H7 (cell line): Measurements from ENCODE around the gene SDK1. TPM values are rescaled to one million over a fixed set of nuclear protein-coding genes. Genes with fewer than 3 reads are reported as not detected.

Experiments
- DNase-seq: peaks from one replicate; pipeline ENCODE4 v3.0.0; 2012
- H3K27me3 ChIP-seq: 2 replicates; pipeline ENCODE4 v1.6.0; 2011; ENCODE audit warnings: mild to moderate bottlenecking, low read length; ENCODE audit not compliant: control insufficient read depth, insufficient read depth
- H3K36me3 ChIP-seq: replicated peaks from 2 replicates; pipeline ENCODE4 v1.5.1; 2011; ENCODE audit warnings: low read length; ENCODE audit not compliant: control insufficient read depth, insufficient read depth
- H3K4me3 ChIP-seq: 2 replicates; pipeline ENCODE4 v1.5.1; 2011; ENCODE audit warnings: low read depth, mild to moderate bottlenecking, control low read depth, low read length, moderate library complexity; ENCODE audit not compliant: insufficient read depth
- total RNA-seq: library from RNA; depleted of rRNA; stranded (reverse); fragments of >200 nt; shearing (Covaris generic); gene quantifications from 2 replicates; pipeline ENCODE4 v1.2.3, GENCODE V29; 2014

SDK1 gene
- total RNA-seq, 1 experiment from 2014 or later: 2.4 TPM

DNA sequence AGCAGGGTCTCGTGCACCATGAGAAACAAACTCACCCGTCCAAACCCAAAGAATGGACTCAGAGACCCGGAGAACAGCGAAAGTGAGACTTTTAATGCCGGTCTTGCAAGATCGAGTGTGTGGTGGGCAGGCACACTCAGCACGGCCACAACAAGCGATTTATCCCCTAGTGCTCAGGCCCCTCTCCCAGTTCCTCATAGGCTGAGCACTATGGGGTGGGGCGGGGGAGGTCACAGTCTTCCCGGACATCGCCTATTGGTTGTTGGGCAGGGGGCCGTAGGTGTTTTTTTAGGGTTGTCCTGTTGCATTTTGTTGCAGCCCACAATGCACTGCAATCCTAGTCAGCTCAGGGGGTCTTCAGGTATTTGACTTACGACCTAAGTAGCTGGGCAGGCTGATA, 772.7 kb downstream of the SDK1 start:
- Histone ChIP-seq H3K4me3 (no peak overlapping the region), H3K36me3 (no peaks in the 10 kb centered on the region), H3K27me3 (no peaks in the 10 kb centered on the region)
- DNase-seq: no peak

DNA sequence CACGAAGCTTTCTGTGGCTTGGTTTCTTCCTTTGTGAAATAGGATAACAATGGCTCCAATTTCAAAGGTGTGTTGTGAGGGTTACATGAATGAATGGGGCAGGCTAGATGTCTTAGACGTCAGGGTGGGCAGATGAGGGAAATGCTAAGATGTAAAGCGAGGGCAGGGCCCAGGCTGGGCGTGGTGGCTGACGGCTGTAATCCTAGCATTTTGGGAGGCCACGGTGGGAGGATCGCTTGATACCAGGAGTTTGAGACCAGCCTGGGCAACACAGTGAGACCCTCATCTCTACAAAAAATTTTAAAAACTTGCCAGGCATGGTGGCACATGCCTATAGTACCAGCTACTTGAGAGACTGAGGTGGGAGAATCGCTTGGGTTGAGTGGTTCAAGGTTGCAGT, 773.4 kb downstream of the SDK1 start:
- Histone ChIP-seq H3K27me3 (no peaks in the 10 kb centered on the region), H3K36me3 (no peaks in the 10 kb centered on the region), H3K4me3 (no peak overlapping the region)
- DNase-seq: no peak

DNA sequence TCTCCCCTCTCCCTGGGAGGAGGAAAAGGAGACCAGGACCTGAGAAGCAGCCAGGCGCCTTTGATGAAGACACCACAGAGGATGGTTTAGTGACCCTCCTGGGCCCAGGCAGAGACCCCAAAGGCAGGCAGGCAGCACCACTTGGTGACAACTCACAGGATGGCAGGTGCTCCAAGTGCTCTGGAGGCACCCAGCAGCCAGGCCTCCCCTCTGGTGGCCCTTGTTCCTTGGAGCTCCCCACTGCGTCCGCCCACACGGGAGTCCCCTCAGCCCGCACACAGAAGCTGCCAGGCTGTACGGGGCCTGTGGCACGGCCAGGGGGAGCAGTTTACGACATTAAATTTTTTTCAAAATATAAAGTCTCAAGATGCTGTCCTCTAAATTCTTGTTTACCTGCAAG, 773.9 kb downstream of the SDK1 start:
- Histone ChIP-seq H3K27me3 (no peaks in the 10 kb centered on the region), H3K4me3 (no peak overlapping the region), H3K36me3 (no peaks in the 10 kb centered on the region)
- peak; percentile 55 for DNase-seq

DNA sequence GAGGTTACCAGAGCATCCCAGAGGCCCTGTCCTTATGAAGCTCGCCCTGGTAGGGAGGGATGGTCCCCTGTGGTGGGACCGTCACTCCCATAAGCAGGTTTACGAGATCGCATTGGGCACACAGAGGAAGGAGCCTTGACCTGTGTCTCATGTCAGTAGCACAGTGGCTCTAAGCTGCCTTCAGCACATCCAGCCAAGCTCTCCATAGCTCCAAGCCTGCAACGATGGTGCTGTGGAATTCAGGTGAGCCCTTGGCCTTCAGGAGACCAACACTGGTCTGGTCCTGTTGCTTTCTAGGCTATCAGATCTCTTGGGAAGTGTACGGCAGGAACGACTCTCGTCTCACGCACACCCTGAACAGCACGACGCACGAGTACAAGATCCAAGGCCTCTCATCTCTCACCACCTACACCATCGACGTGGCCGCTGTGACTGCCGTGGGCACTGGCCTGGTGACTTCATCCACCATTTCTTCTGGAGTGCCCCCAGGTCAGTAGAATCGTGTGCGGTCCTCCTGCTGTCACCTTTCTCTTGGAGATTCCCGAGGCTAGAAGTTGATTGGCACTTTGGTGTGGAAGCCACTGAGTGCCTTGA, 775.7 kb downstream of the SDK1 start:
- H3K4me3 ChIP-seq: no peak overlapping the region
- no peaks in the 10 kb centered on the region for H3K36me3 ChIP-seq
- DNase-seq: no peak
- no peaks in the 10 kb centered on the region for H3K27me3 ChIP-seq

DNA sequence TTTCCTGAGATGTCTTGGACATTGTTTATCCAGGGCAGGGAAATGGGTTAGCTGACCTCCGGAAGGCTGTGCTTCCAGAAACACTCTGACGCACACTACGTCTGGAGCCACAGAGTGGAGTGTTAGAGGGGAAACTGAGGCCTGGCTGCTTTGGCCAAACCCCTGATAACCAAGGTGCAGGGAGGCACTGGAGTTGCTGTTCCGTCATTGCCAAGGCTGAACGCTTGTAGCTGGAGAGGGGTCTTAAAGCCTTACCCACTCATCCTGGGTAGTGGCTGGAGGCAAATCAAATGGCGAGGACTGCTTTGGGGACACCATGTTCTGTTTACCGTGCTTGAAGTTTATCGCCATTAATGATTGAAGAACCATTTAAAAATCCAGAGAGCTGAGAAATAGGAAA, 776.9 kb downstream of the SDK1 start:
- no peaks in the 10 kb centered on the region for H3K27me3 ChIP-seq
- no peak for DNase-seq

DNA sequence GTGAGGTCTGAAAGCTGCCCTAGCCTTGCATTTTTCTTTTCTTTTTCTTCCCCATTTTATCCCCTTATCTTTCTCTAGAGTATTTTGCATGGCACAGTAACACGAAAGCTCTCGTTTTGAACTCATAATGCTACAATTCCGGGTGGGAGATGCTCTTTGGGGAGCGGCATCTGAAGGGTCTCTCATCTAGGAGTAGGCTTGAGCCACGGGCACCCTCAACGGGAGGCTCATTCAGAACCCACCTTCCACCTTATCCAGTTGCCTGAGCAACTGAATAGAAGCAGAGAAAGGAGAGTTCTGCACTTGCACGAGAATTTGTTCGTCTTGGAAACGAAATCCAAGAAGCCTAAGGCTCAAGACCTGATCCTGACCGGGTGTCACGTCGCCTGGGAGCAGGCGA, 777.5 kb downstream of the SDK1 start:
- H3K4me3 ChIP-seq: no peak overlapping the region
- no peaks in the 10 kb centered on the region for H3K36me3 ChIP-seq
- DNase-seq: no peak
- H3K27me3 ChIP-seq: no peaks in the 10 kb centered on the region

More for the DNA sequence above, 776.9 kb downstream of the SDK1 start:
- Histone ChIP-seq H3K36me3 (no peaks in the 10 kb centered on the region), H3K4me3 (no peak overlapping the region)

DNA sequence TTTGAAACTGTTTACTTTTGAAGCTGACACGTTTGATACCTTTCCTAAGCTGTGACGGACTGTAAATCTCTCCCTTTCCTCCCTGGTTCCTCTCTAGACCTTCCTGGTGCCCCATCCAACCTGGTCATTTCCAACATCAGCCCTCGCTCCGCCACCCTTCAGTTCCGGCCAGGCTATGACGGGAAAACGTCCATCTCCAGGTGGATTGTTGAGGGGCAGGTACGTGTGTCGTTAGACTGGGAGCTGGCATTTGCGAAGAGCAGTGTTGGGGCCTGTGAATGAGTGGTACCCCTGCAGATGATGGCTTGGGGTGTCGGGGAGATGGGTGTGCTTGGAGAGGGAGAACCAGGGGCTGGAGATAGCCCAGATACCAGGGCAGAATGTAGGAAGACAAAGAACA, 778.3 kb downstream of the SDK1 start:
- Histone ChIP-seq H3K36me3 (no peaks in the 10 kb centered on the region), H3K4me3 (no peak overlapping the region), H3K27me3 (no peaks in the 10 kb centered on the region)
- DNase-seq: no peak

DNA sequence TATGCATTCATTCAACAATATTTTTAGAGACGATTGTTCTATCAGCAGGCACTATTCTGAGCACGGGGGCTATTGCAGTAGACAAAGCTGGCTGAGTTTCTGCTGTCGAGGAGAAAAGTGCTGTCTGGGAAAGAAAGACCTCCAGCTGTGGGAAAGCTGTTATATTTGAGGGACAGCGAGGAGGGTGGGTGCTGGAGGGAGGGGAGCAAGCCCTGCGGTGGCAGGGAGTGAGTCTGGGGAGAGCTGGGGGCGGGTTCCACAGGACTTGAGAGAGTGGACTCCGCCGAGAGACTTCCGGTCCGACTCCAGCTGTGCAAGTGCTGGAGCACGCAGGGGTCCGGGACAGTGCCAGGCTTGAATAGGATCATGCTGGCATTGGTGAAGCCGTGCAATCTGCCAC, 778.9 kb downstream of the SDK1 start:
- DNase-seq: no peak
- Histone ChIP-seq H3K4me3 (no peak overlapping the region), H3K27me3 (no peaks in the 10 kb centered on the region), H3K36me3 (no peaks in the 10 kb centered on the region)

DNA sequence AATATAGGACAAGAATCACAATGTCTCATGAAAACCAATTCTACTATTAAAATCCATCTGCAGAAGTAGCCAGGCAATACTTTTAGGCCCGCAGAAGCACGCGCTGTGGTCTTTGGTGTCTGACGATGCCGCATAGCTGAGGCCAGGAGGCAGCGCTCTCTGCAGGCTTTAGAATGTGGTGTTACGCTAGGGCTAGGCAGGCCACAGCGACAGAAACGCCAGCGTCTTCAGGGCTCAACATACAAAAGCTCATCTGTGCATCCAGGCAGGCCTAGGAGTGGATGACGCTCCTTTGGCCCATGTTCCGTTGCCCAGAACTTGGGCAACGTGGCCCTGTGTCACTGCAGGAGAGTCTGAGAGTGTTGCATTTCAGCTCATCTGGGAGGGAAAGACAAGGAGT, 779.9 kb downstream of the SDK1 start:
- no peaks in the 10 kb centered on the region for H3K27me3 ChIP-seq
- no peak overlapping the region for H3K4me3 ChIP-seq
- no peak for DNase-seq
- H3K36me3 ChIP-seq: no peaks in the 10 kb centered on the region

DNA sequence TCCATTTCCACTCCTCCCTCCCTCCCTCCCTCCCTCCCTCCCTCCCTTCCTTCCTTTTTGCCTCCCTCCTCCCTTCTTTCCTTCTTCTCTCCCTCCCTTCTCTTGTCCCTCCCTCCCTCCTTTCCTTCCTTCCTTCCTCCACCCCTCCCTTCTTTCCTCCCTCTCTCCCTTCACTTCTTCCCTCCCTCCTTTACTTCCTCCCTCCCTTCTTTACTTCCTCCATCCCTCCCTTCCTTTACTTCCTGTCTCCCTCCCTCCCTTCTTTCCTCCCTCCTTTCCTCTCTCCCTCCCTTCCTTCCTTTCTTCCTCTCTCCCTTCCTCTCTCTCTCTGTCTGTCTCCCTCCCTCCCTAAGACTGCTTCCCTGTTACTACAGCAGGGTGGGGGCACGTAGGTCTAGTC, 782.5 kb downstream of the SDK1 start:
- Histone ChIP-seq H3K36me3 (no peaks in the 10 kb centered on the region), H3K27me3 (no peaks in the 10 kb centered on the region), H3K4me3 (no peak overlapping the region)
- DNase-seq: no peak

DNA sequence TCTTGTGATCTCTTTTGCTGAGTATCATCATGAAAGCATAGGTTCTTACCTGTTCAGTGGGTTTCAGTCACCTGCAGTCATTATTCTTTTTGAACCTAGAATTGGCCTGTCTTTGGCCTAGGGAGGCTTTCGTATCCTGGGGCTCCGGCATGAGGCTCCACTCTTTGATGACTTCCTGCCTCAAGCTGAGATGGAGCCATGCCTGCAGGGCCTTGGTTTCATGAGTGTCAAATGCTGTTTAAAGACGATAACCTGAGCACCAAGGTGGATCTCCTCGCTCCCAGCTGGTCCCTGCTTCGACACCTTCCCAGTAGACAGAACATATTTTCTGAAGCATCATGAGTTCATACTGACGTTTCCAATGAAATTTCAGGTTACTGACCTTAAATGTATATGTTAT, 783.2 kb downstream of the SDK1 start:
- Histone ChIP-seq H3K27me3 (no peaks in the 10 kb centered on the region), H3K4me3 (no peak overlapping the region), H3K36me3 (no peaks in the 10 kb centered on the region)
- no peak for DNase-seq

DNA sequence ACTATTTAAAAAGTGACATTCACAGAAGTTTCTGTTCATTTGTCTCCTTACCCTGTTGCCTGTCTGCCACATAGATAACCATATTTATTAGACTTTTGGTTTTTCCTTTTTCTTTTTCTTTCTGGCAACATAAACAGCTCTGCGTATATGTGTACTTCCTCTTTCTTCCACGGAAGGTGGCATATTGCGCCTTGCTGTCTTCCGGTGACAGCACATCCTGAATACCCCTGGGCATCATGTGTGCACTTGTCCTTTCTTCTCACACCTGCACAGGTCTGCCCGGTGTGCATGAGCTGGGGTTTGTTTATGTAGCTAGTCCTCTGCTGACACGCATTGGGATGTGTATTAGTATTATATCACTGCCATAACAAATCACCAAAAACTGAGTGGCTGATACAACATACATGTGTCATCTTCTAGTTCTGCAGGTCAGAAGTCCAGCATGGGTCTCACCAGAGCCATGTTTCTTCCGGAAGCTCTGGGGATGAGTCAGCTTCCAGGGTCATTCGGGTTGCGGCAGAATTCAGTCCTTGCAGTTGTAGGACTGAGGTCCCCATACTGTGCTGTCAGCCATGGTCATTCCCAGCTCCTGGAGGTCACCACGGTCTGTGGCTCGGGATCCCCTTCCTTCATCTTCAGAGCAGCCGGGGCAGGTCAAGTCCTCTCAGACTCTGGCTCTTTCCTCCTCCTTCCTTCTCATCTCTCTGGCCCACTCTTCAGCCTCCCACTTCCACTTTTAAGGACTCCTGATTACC, 785.1 kb downstream of the SDK1 start:
- no peaks in the 10 kb centered on the region for H3K36me3 ChIP-seq
- H3K27me3 ChIP-seq: no peaks in the 10 kb centered on the region
- DNase-seq: no peak
- no peak overlapping the region for H3K4me3 ChIP-seq

DNA sequence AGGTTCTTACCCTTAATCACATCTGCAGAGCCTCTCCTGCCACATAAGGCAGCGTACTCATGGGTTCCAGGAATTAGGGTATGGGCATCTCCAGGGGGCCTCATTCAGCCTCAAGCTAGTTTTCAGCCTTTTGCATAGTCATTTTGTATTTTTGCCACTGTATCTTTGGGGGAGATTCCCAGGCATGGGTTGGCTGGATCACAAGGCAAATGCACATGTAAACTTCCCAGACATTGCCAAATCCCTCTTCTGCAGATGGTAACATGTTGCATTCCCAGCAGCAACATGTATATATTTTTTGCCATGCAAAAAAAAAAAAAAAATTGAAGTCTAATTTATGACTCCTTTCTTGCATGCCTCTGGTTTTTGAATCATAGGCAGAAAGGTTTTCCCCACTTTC, 785.7 kb downstream of the SDK1 start:
- Histone ChIP-seq H3K27me3 (no peaks in the 10 kb centered on the region), H3K36me3 (no peaks in the 10 kb centered on the region), H3K4me3 (no peak overlapping the region)
- no peak for DNase-seq

DNA sequence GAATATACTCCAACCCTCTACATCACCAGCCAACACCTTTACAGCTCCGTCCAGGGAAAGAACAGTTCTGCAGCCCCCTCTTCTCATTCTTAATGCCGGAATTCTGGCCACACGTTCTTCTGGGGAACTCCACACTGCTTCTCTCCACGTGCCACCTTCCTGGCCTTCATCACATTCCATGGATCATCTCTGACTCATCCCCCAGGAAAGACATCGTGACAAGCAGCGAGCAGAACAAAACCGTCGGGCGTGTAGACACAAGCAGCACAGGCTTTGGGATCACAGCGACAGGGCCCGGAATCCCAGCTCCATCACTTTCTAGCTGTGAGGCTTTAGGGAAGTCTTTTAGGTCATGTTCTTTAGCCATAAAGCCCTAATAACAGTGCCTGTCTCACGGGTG, 790.7 kb downstream of the SDK1 start:
- Histone ChIP-seq H3K4me3 (no peak overlapping the region), H3K36me3 (no peaks in the 10 kb centered on the region), H3K27me3 (no peaks in the 10 kb centered on the region)
- DNase-seq: no peak

DNA sequence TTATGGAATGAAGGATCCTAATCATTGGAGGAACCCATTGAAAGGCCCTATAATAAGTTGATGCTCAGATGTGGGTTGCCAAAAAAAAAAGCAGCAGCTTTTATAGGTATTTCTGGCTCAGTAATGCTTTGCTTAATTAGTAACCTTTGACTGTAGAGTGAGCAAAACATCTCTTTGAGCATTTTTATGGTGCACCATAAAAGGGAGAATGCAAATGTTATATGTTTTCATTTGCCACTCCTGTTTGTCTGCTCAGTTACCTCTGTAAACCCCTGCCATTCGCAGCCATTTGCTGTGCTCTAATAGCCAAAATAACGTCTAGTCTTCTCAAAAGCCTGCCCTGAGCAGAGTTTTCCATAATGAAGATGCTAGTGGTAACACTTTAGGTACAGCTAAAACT, 792.0 kb downstream of the SDK1 start:
- no peak overlapping the region for H3K4me3 ChIP-seq
- DNase-seq: no peak
- H3K27me3 ChIP-seq: no peaks in the 10 kb centered on the region
- H3K36me3 ChIP-seq: no peaks in the 10 kb centered on the region

DNA sequence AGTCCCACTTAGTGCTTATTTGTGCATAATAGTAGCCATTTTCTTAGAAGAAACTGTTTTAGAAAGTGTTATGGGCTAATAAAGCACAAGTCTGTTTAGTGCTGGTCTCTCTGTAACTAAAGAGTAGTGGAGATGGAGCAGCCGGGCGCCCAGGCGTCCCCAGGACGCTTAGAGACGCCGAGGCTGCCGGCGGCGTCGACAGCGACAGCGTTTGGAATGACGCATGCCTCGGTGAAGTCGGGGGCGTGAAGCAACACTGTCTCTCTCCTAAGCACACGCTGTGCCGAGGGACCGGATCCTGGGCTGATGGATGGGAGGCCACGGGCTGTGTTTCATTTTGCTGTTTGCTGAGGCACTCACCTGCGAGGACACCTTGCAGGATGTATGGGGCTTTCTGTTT, 792.4 kb downstream of the SDK1 start:
- Histone ChIP-seq H3K36me3 (no peaks in the 10 kb centered on the region), H3K4me3 (no peak overlapping the region), H3K27me3 (no peaks in the 10 kb centered on the region)
- DNase-seq: no peak
